HFFc6 (cell line): Measurements from ENCODE around the gene SORBS2. TPM values are rescaled to one million over a fixed set of nuclear protein-coding genes. Genes with fewer than 3 reads are reported as not detected.

ENCODE experiments used
- DNase-seq: peaks from one replicate; pipeline ENCODE4 v3.0.0-alpha.2; 2018
- H3K27ac Mint-ChIP-seq: 2 replicates; pipeline ENCODE4 v1.8.0; 2020; ENCODE audit warnings: mild to moderate bottlenecking, mixed read lengths
- H3K27me3 Mint-ChIP-seq: 2 replicates; pipeline ENCODE4 v1.8.0; 2021; ENCODE audit warnings: mild to moderate bottlenecking, moderate library complexity, mixed read lengths; ENCODE audit not compliant: insufficient read depth
- H3K36me3 Mint-ChIP-seq: 2 replicates; pipeline ENCODE4 v1.8.0; 2021; ENCODE audit warnings: low read depth, mixed read lengths
- H3K4me1 Mint-ChIP-seq: 2 replicates; pipeline ENCODE4 v1.8.0; 2020; ENCODE audit warnings: low read depth, mixed read lengths
- H3K4me3 Mint-ChIP-seq: 2 replicates; pipeline ENCODE4 v1.8.0; 2020; ENCODE audit warnings: mild to moderate bottlenecking, moderate library complexity, mixed read lengths
- H3K9me3 Mint-ChIP-seq: 2 replicates; pipeline ENCODE4 v1.8.0; 2020; ENCODE audit warnings: mild to moderate bottlenecking, mixed read lengths
- total RNA-seq, 6 experiments: library from RNA; stranded (reverse); fragmentation: NEBNext Ultra II Directional; extraction: Animal tissue kit (Norgen Biotek cat#: 25700); gene quantifications; 2 replicates in 1 of 6; 3 replicates in 5 of 6; pipeline ENCODE4 v1.2.3, GENCODE V29; 2021
- TF ChIP-seq, protein P1 (sequence below): fragments of 200-600 bp; sonication (generic); IDR thresholded peaks from 2 replicates; pipeline ENCODE4 v1.5.0; 2021; ENCODE audit warnings: antibody characterized with exemption, mild to moderate bottlenecking

SORBS2 gene
- total RNA-seq, 6 experiments from 2014 or later = 0.48 to 3.6 (median 0.72) TPM

DNA sequence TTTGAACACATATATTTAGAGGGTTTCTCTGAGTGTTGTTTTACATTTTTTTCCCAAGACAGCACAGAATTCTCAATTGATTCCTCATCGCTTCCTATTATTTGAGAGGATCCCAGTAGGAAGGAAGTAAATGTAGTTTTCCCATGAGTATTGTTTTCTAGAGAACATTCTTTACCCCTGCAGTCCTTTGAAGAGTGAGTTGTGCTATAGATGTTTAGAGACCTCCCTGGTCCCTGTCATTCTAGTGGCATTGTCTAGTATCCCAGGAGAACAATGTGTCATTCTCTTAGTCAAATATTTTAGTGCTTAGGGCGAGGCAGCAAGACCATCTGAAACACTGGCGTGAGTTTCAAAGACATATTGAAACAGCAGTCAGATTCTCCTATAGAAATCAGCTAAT lies 32.5 kb downstream of the SORBS2 start:
- DNase-seq = no peak
- H3K4me1 Mint-ChIP-seq = peaks cover 33% of the 10 kb centered on the region
- H3K27ac Mint-ChIP-seq = no peak overlapping the region
- TF ChIP-seq, protein P1, sequence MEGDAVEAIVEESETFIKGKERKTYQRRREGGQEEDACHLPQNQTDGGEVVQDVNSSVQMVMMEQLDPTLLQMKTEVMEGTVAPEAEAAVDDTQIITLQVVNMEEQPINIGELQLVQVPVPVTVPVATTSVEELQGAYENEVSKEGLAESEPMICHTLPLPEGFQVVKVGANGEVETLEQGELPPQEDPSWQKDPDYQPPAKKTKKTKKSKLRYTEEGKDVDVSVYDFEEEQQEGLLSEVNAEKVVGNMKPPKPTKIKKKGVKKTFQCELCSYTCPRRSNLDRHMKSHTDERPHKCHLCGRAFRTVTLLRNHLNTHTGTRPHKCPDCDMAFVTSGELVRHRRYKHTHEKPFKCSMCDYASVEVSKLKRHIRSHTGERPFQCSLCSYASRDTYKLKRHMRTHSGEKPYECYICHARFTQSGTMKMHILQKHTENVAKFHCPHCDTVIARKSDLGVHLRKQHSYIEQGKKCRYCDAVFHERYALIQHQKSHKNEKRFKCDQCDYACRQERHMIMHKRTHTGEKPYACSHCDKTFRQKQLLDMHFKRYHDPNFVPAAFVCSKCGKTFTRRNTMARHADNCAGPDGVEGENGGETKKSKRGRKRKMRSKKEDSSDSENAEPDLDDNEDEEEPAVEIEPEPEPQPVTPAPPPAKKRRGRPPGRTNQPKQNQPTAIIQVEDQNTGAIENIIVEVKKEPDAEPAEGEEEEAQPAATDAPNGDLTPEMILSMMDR = no peak
- H3K27me3 Mint-ChIP-seq = no peaks in the 10 kb centered on the region
- H3K4me3 Mint-ChIP-seq = no peak overlapping the region
- H3K9me3 Mint-ChIP-seq = no peaks in the 10 kb centered on the region
- H3K36me3 Mint-ChIP-seq = no peaks in the 10 kb centered on the region

DNA sequence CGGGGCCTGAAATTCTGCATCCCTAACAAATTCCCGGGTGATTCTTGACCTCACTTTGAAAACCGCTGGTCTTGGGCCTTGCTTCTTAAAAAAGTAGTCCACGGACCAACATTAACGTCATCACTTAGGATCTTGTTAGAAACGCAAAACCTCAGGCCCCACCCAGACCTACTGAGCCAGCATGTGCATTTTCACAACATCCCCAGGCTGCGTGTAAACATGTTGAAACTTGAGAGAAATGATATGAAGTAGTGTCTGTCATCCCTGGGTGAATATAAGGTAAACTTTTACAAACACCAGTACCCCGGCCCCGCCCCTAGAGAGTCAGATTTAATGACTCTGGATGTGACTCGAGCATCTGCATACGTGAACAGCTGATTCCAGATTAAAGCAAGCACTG lies 33.7 kb downstream of the SORBS2 start:
- no peaks in the 10 kb centered on the region for H3K27me3 Mint-ChIP-seq
- H3K9me3 Mint-ChIP-seq = no peaks in the 10 kb centered on the region
- TF ChIP-seq, protein P1 = no peak
- no peak for DNase-seq
- H3K4me1 Mint-ChIP-seq = peaks cover 45% of the 10 kb centered on the region
- H3K4me3 Mint-ChIP-seq = no peak overlapping the region
- H3K27ac Mint-ChIP-seq = no peak overlapping the region
- no peaks in the 10 kb centered on the region for H3K36me3 Mint-ChIP-seq

DNA sequence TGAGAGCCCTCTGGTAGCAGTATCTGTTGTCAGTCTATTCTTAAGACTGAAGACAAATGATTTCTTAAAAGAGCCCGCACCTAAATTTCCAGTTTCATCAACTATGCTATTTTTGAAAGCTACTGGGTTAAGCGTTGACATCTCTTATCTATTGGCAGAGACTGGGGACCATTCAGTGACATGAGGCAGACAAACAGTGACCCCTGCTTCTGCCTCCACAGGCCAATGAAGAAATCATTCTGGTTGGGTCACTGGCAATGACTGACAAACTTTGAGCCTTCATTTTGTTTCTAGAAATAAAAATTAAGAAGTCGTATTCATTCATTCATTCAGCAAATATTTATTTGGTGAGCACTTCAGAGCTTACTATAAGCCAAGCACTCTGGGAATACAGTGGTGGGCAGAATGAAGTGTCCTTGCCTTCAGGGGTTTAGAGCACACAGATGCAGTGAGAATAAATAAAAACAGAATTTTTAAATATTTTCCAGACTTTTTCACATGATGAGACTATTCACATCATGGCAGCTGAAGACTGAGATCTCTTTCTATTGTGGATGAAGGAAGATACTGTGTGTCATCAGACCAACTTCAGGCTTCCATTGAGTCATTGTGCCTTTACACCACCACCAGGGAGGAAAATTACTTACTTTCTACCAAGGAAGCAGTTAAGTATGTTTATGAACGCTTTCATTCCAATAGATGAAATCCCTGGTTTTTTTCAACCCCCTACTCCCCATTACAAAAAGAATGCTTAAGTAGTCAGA lies 36.0 kb downstream of the SORBS2 start:
- no peaks in the 10 kb centered on the region for H3K9me3 Mint-ChIP-seq
- H3K27me3 Mint-ChIP-seq = no peaks in the 10 kb centered on the region; the same call in 1 of the 2 replicates
- peak overlapping the region; percentile 76 for H3K4me3 Mint-ChIP-seq
- TF ChIP-seq, protein P1 = no peak
- peak overlapping the region; percentile 69 for H3K27ac Mint-ChIP-seq
- DNase-seq = peak; percentile 39
- peaks cover 54% of the 10 kb centered on the region for H3K4me1 Mint-ChIP-seq
- no peaks in the 10 kb centered on the region for H3K36me3 Mint-ChIP-seq

DNA sequence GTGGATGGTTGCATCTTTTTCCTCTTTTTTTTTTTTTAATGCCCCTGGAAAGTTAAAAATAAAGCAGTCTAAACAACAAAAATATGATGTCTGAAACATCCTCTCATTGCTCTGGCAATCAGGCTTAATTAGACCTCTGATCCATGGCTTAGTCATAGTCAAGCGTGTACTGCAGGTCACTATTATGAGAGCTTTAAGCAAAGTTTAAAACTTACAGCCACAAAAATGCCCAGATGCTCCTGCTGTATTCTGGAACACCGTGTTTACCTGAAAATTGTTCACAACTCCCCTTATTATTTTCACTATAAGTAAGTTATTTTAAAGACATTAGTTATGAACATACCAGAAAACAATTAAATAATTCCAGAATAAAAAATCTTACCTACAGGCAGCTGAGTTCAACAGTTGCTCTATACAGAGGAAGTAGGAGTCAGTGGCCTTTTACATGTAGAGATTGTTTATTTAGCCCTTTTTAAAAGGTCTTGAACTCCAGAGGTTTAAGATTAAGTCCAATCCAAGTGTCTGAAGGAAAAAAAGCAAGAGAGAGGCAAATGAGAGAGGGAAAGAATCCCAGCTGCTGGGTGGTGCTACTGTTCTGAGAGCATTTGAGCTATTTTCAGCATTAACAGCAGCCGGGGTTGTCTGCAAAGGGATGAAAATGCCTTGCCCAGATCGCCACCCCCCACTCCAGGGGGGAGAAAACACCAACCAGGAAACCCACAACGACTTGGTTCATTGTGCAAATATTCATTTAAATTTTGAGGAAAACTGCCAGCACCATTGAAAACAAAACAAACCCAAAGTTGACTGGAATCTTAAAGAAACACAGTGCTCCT lies 36.9 kb downstream of the SORBS2 start:
- peak; percentile 79 for DNase-seq
- peak overlapping the region; percentile 76 for H3K4me3 Mint-ChIP-seq
- no peaks in the 10 kb centered on the region; the same call in 1 of the 2 replicates for H3K27me3 Mint-ChIP-seq
- H3K27ac Mint-ChIP-seq = peak overlapping the region; percentile 69
- TF ChIP-seq, protein P1 = no peak
- no peaks in the 10 kb centered on the region for H3K36me3 Mint-ChIP-seq
- H3K9me3 Mint-ChIP-seq = no peaks in the 10 kb centered on the region
- H3K4me1 Mint-ChIP-seq = peaks cover 54% of the 10 kb centered on the region

GRCh38 chr4:185774131-185774653 lies 37.8 kb downstream of the SORBS2 start:
- H3K4me3 Mint-ChIP-seq = peak overlapping the region; percentile 76
- H3K27ac Mint-ChIP-seq = peak overlapping the region; percentile 69; the same call in 1 of the 2 replicates
- no peaks in the 10 kb centered on the region for H3K9me3 Mint-ChIP-seq

More at GRCh38 chr4:185774131-185774653, 37.8 kb downstream of the SORBS2 start:
- Mint-ChIP-seq H3K27me3 (no peaks in the 10 kb centered on the region; the same call in 1 of the 2 replicates), H3K36me3 (no peaks in the 10 kb centered on the region), H3K4me1 (peaks cover 48% of the 10 kb centered on the region)
- DNase-seq = no peak
- TF ChIP-seq, protein P1 = no peak
